DND-41 (cell line): ENCODE results near the gene TSKS.
A peak's percentile ranks its signal among the peaks of the same experiment; 100 is the strongest.

Source experiments
- ATAC-seq: fragments of 200-7000 bp; cut with Tn5 transposase; 3 replicates; pipeline ENCODE4 v1.9.1; 2021; ENCODE audit warnings: low read depth; ENCODE audit not compliant: insufficient read depth
- DNase-seq: peaks from one replicate; pipeline ENCODE4 v3.0.0-alpha.2; 2020
- H2AFZ ChIP-seq: 2 replicates; pipeline ENCODE4 v1.6.0; 2012; ENCODE audit warnings: low read depth, low read length
- H3K27ac ChIP-seq: 2 replicates; pipeline ENCODE4 v1.5.1; 2012; ENCODE audit warnings: low read length, inconsistent platforms
- H3K27me3 ChIP-seq: fragments of 200-600 bp; sonication (generic); 2 replicates; pipeline ENCODE4 v1.6.0; 2012; ENCODE audit warnings: low read length, mild to moderate bottlenecking, inconsistent platforms; ENCODE audit not compliant: insufficient read depth, poor library complexity
- H3K36me3 ChIP-seq: 2 replicates; pipeline ENCODE4 v1.5.1; 2012; ENCODE audit warnings: low read length, inconsistent platforms; ENCODE audit not compliant: insufficient read depth
- H3K4me1 ChIP-seq: 2 replicates; pipeline ENCODE4 v1.5.1; 2012; ENCODE audit warnings: mild to moderate bottlenecking, low read length; ENCODE audit not compliant: insufficient read depth
- H3K4me2 ChIP-seq: 2 replicates; pipeline ENCODE4 v1.6.0; 2012; ENCODE audit warnings: mild to moderate bottlenecking, moderate library complexity, low read length, inconsistent platforms; ENCODE audit not compliant: insufficient read depth
- H3K4me3 ChIP-seq, 2 experiments: fragments of 200-600 bp in 1 of 2; shearing (Covaris generic) in 1 of 2; 2 replicates each; pipeline ENCODE4 v1.5.1; 2012 to 2016; ENCODE audit warnings: inconsistent platforms in 2 of 2, low read length in 2 of 2, mild to moderate bottlenecking in 2 of 2, low read depth in 1 of 2, moderate library complexity in 1 of 2
- H3K79me2 ChIP-seq: 2 replicates; pipeline ENCODE4 v1.6.0; 2012; ENCODE audit warnings: low read length, inconsistent platforms; ENCODE audit not compliant: insufficient read depth
- H3K9ac ChIP-seq: 2 replicates; pipeline ENCODE4 v1.6.0; 2012; ENCODE audit warnings: low read depth, mild to moderate bottlenecking, inconsistent platforms, low read length, moderate library complexity
- H3K9me3 ChIP-seq: 2 replicates; pipeline ENCODE4 v1.5.1; 2012; ENCODE audit warnings: low read length, moderate library complexity, mild to moderate bottlenecking, inconsistent platforms; ENCODE audit not compliant: insufficient read depth, severe bottlenecking
- H4K20me1 ChIP-seq: 2 replicates; pipeline ENCODE4 v1.6.0; 2012; ENCODE audit warnings: low read length; ENCODE audit not compliant: insufficient read depth
- CTCF ChIP-seq: IDR thresholded peaks from 2 replicates; pipeline ENCODE4 v1.5.1; 2012; ENCODE audit warnings: borderline replicate concordance, low read length, moderate library complexity, mild to moderate bottlenecking; ENCODE audit not compliant: poor library complexity, severe bottlenecking; ENCODE audit errors: extremely low read depth
- EZH2 ChIP-seq: IDR thresholded peaks from 3 replicates; pipeline ENCODE4 v1.6.1; 2012; ENCODE audit warnings: borderline replicate concordance, low read depth, mild to moderate bottlenecking, moderate library complexity, low read length, inconsistent platforms; ENCODE audit not compliant: severe bottlenecking

TSKS gene

GRCh38 chr19:49770529-49770928 is 7.4 kb upstream of the TSKS start:
- H3K9me3 ChIP-seq, result no peaks in the 10 kb centered on the region
- peaks cover 15% of the 10 kb centered on the region for H3K36me3 ChIP-seq
- H3K27ac ChIP-seq, result no peak overlapping the region
- no peak overlapping the region for H3K4me2 ChIP-seq
- H2AFZ ChIP-seq, result no peak overlapping the region
- DNase-seq, result no peak
- peaks cover 63% of the 10 kb centered on the region for H3K79me2 ChIP-seq
- no peak overlapping the region for H3K9ac ChIP-seq
- H4K20me1 ChIP-seq, result peaks cover 28% of the 10 kb centered on the region
- TF ChIP-seq CTCF (no peak), EZH2 (no peak)
- ATAC-seq, result no peak
- peaks cover 27% of the 10 kb centered on the region for H3K4me1 ChIP-seq
- no peaks in the 10 kb centered on the region for H3K27me3 ChIP-seq
- H3K4me3 ChIP-seq, result no peak overlapping the region

DNA sequence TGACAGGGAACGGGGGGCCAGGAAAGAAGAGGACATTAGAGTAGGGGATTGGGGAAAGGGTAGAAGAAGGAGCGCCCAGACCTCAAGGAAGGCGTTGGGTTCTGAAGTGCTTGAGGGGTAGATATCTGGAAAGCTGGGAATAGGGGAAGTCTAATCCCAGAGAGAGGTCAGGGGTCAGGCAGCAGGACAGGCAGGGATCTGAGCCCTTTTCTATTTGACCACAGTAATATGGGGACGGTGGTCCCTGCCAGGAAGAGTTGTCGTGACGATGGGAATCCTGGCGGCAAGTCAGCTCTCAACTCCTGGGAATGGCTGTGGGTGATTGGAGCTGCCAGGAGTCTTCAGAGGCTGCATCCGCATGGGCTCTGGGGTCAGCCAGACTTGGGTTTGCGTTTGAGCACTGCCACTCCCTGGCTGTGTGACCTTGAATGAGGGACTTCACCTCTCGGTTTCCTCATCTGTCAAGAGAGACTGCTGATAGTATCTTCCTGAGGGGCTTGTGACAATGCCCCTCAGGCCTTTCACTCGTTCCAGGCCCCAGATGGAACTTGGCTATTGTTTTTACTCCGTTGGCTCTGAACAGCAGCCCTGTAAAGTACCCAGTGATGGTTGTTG is 5.0 kb upstream of the TSKS start:
- peak overlapping the region; percentile 76 for H3K9ac ChIP-seq
- peak overlapping the region; percentile 84 for H3K27ac ChIP-seq
- TF ChIP-seq CTCF, result no peak
- no peak for TF ChIP-seq EZH2

GRCh38 chr19:49767381-49767780 is 4.3 kb upstream of the TSKS start:
- peak overlapping the region; percentile 84 for H3K27ac ChIP-seq
- peaks cover 41% of the 10 kb centered on the region for H3K79me2 ChIP-seq
- peak overlapping the region; percentile 92 for H3K4me2 ChIP-seq
- H3K4me3 ChIP-seq, result peak overlapping the region; percentile 90 to 95
- ATAC-seq (no peak), DNase-seq (no peak)
- H3K9me3 ChIP-seq, result no peaks in the 10 kb centered on the region
- H4K20me1 ChIP-seq, result peaks cover 16% of the 10 kb centered on the region
- H2AFZ ChIP-seq, result peak overlapping the region; percentile 87
- H3K9ac ChIP-seq, result peak overlapping the region; percentile 76
- TF ChIP-seq EZH2 (no peak), CTCF (no peak)
- H3K27me3 ChIP-seq, result no peaks in the 10 kb centered on the region
- H3K36me3 ChIP-seq, result peaks cover 7% of the 10 kb centered on the region; the same call in 1 of the 2 replicates
- peaks cover 30% of the 10 kb centered on the region for H3K4me1 ChIP-seq

More for the DNA sequence above, 5.0 kb upstream of the TSKS start:
- Histone ChIP-seq H3K4me3 (peak overlapping the region; percentile 90 to 95; a peak in 3 of 4 replicates), H2AFZ (no peak overlapping the region), H4K20me1 (peaks cover 20% of the 10 kb centered on the region), H3K4me2 (peak overlapping the region; percentile 92), H3K36me3 (peaks cover 11% of the 10 kb centered on the region), H3K79me2 (peaks cover 45% of the 10 kb centered on the region), H3K9me3 (no peaks in the 10 kb centered on the region), H3K4me1 (peaks cover 30% of the 10 kb centered on the region), H3K27me3 (no peaks in the 10 kb centered on the region)
- ATAC-seq (no peak), DNase-seq (no peak)

DNA sequence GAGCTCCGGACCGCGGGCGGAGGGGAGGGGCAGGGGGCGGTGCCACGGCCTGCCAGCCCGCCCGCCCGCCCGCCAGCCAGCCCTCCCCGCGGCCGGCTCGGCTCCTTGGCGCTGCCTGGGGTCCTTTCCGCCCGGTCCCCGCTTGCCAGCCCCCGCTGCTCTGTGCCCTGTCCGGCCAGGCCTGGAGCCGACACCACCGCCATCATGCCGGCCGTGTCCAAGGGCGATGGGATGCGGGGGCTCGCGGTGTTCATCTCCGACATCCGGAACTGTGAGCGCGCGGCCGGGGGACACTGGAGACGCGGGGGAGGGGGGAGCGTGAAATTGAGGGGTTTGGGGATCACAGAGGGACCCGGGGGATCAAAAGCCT is 3.8 kb upstream of the TSKS start, which contains the start of gene AP2A1:
Gene AP2A1, plus strand, starts transcription at position 72 of the 370 bp plus-strand sequence. Its CDS starts 133 bp downstream, at position 205.
- Histone ChIP-seq H3K27me3 (no peaks in the 10 kb centered on the region), H3K9ac (peak within 1 kb of the TSS; percentile 76), H3K9me3 (no peaks in the 10 kb centered on the region), H2AFZ (peak within 1 kb of the TSS; percentile 87), H3K36me3 (peaks cover 7% of the 10 kb centered on the region; the same call in 1 of the 2 replicates), H3K4me2 (peak within 1 kb of the TSS; percentile 92), H3K79me2 (peaks cover 40% of the 10 kb centered on the region), H4K20me1 (peaks cover 16% of the 10 kb centered on the region), H3K27ac (peak within 1 kb of the TSS; percentile 89), H3K4me1 (peaks cover 30% of the 10 kb centered on the region), H3K4me3 (peak within 1 kb of the TSS; percentile 90 to 95)
- TF ChIP-seq CTCF (no peak), EZH2 (no peak)
- DNase-seq, result no peak
- ATAC-seq, result no peak; the same call in 1 of the 3 replicates
